Vagina (tissue), 2 donors: ENCODE results near the gene FRS3. TPM values are rescaled to one million over a fixed set of nuclear protein-coding genes. Genes with fewer than 3 reads are reported as not detected.

Experiments used
- DNase-seq, 2 donors: peaks; one replicate each; pipeline ENCODE4 v3.0.0-alpha.2; 2017; ENCODE audit errors: extremely low spot score in 2 of 2
- H3K27ac ChIP-seq: fragments of 200-600 bp; sonication (generic); one replicate; pipeline ENCODE4 v1.5.1; 2019
- H3K27me3 ChIP-seq: fragments of 200-600 bp; sonication (generic); one replicate; pipeline ENCODE4 v1.5.1; 2019
- H3K36me3 ChIP-seq, 2 donors: fragments of 200-600 bp; sonication (generic); one replicate each; pipeline ENCODE4 v1.5.1; 2017 to 2019
- H3K4me1 ChIP-seq: fragments of 200-600 bp; sonication (generic); one replicate; pipeline ENCODE4 v1.5.1; 2019
- H3K4me3 ChIP-seq, 2 donors: fragments of 200-600 bp; sonication (generic); 1 replicate in 1 of 2; 2 replicates in 1 of 2; pipeline ENCODE4 v1.5.1; 2016 to 2019
- H3K9me3 ChIP-seq: fragments of 200-600 bp; sonication (generic); one replicate; pipeline ENCODE4 v1.5.1; 2019
- POLR2A ChIP-seq, 2 donors: fragments of 450-650 bp; IDR thresholded peaks; one replicate each; pipeline ENCODE4 v1.6.1; 2017; ENCODE audit warnings: antibody characterized with exemption in 2 of 2, mild to moderate bottlenecking in 2 of 2, moderate library complexity in 2 of 2
- POLR2AphosphoS5 ChIP-seq, 2 donors: sonication (generic); formaldehyde crosslinking; IDR thresholded peaks; one replicate each; pipeline ENCODE4 v1.9.0; 2017; ENCODE audit warnings: antibody characterized with exemption in 2 of 2, mild to moderate bottlenecking in 2 of 2, low read depth in 1 of 2; ENCODE audit not compliant: insufficient read depth in 1 of 2
- intact Hi-C: fragments of 100-400 bp; cut with DNase I; formaldehyde crosslinking; loops from one replicate; pipeline ENCODE4 v1.15.1; 2023
- total RNA-seq: library from RNA; depleted of rRNA; stranded (reverse); fragments of >200 nt; gene quantifications from one replicate; pipeline ENCODE4 v1.2.3, GENCODE V29; 2016
- TF ChIP-seq, protein P1 (sequence below), 3 experiments: fragments of 450-650 bp in 2 of 3; fragments of 200-600 bp in 1 of 3; sonication (generic) in 1 of 3; IDR thresholded peaks; one replicate each; pipeline ENCODE4 v1.5.1; 2017 to 2019; ENCODE audit warnings: antibody characterized with exemption in 3 of 3, mild to moderate bottlenecking in 2 of 3, moderate library complexity in 2 of 3

Gene FRS3
- total RNA-seq, 1 donor from 2014 or later: 4.4 TPM

DNA sequence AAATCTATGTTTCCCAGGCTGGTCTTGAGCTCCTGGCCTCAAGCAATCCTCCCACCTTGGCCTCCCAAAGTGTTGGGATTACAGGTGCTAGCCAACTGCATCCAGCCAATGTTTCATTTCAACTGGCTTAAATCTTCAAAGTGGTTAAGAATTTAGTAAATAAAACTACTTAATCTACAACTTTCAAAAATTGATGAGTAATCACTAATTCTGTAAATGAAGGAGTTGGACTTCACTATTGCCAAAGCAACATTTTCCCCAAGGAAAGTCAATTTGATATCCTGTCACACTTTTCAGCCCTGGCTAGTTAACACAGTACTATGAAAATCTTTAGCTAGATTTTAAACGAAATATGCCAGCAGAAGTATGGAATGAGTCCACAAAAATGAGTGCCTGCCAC lies 11.6 kb upstream of the FRS3 start:
- no peak overlapping the region for H3K4me3 ChIP-seq
- peaks cover 26% of the 10 kb centered on the region for H3K4me1 ChIP-seq
- H3K27me3 ChIP-seq: no peaks in the 10 kb centered on the region
- TF ChIP-seq, protein P1, sequence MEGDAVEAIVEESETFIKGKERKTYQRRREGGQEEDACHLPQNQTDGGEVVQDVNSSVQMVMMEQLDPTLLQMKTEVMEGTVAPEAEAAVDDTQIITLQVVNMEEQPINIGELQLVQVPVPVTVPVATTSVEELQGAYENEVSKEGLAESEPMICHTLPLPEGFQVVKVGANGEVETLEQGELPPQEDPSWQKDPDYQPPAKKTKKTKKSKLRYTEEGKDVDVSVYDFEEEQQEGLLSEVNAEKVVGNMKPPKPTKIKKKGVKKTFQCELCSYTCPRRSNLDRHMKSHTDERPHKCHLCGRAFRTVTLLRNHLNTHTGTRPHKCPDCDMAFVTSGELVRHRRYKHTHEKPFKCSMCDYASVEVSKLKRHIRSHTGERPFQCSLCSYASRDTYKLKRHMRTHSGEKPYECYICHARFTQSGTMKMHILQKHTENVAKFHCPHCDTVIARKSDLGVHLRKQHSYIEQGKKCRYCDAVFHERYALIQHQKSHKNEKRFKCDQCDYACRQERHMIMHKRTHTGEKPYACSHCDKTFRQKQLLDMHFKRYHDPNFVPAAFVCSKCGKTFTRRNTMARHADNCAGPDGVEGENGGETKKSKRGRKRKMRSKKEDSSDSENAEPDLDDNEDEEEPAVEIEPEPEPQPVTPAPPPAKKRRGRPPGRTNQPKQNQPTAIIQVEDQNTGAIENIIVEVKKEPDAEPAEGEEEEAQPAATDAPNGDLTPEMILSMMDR (IDR thresholded peaks at IDR 0.05): no peak
- no peaks in the 10 kb centered on the region for H3K9me3 ChIP-seq
- DNase-seq: no peak
- no peak overlapping the region for H3K27ac ChIP-seq
- intact Hi-C loops: no loop called here
- H3K36me3 ChIP-seq: peaks cover 0 to 35% of the 10 kb centered on the region in 2 donors

DNA sequence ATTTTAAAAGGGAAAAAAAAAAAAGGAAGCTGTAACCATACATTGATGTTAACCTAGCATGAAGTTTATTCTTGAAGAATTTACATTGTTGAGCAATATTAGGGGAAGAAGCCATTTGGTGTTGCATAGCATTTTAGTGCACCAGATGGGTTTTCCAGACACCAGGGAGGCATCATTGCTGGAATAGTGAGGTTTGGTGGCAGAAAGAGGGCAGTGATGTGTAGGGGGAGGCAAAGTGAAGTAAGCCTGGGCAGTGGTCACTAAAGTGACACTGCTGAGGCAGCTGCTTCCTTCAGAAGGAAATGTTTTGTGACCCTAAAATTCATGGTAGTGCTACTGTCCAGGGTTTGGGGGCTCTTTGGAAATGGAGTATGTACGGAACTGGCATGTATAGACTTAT lies 10.3 kb upstream of the FRS3 start:
- no peaks in the 10 kb centered on the region for H3K27me3 ChIP-seq
- H3K4me3 ChIP-seq: no peak overlapping the region
- H3K36me3 ChIP-seq: peaks cover 0 to 34% of the 10 kb centered on the region in 2 donors
- no peaks in the 10 kb centered on the region for H3K9me3 ChIP-seq
- TF ChIP-seq POLR2A (IDR thresholded peaks at IDR 0.05): no peak
- TF ChIP-seq, protein P1 (IDR thresholded peaks at IDR 0.05): no peak
- TF ChIP-seq POLR2AphosphoS5 (IDR thresholded peaks at IDR 0.05; ENCODE audit: insufficient read depth in 1 of 2, low read depth in 1 of 2): no peak
- H3K4me1 ChIP-seq: peaks cover 39% of the 10 kb centered on the region
- no peak overlapping the region for H3K27ac ChIP-seq
- DNase-seq: no peak
- intact Hi-C loops: no loop called here

DNA sequence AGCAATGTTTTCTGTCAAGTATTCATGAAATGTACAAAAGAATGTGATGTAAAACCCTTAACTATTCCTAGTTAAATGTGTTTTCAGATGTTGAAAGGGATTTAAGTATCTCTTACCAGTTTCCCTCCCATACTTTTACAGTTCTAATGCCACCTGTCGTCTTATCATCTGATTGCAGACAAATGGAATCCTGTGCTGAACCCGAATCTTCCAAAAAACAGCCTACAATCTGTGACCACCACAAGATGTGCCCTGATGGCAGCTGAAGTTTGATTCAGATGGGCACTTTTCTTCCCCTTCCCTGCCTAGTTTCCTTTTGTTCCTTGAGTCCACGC lies 9.7 kb upstream of the FRS3 start:
- H3K4me3 ChIP-seq: no peak overlapping the region
- no peak for DNase-seq
- H3K4me1 ChIP-seq: peaks cover 46% of the 10 kb centered on the region
- no peak overlapping the region for H3K27ac ChIP-seq
- TF ChIP-seq, protein P1 (IDR thresholded peaks at IDR 0.05): no peak
- TF ChIP-seq POLR2A (IDR thresholded peaks at IDR 0.05) (no peak), POLR2AphosphoS5 (IDR thresholded peaks at IDR 0.05; ENCODE audit: insufficient read depth in 1 of 2, low read depth in 1 of 2) (no peak)
- H3K36me3 ChIP-seq: peaks cover 0 to 34% of the 10 kb centered on the region in 2 donors
- H3K9me3 ChIP-seq: no peaks in the 10 kb centered on the region
- intact Hi-C loops: no loop called here
- no peaks in the 10 kb centered on the region for H3K27me3 ChIP-seq

DNA sequence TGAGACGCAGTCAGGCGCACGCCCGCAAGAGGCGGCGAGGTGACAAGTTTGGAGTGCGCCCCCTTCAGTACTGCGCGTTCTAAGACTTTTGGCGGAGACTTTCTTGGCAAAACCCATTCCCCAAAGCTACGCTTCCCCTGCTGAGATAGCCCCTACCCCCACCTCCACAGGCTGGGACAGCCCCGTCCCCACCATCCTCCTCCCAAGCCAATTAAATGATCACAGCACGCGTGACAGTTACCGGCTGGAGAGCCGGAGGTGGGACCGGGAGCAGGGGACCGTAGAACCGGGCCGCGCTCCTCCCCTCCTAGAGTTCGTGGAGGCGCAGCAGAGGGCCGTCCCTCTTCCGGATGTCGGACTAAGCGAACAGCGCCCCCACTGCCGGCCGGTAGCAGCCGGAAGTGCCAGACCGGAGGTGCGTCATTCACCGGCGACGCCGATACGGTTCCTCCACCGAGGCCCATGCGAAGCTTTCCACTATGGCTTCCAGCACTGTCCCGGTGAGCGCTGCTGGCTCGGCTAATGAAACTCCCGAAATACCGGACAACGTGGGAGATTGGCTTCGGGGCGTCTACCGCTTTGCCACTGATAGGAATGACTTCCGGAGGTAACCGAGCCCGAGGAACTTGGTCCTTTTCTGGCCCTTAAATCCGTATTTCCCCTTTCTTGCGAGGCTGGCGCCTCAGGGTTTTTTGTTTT lies 7.7 kb upstream of the FRS3 start, which contains the start of gene TOMM6:
Gene TOMM6 (plus strand): TSS at position 476 of the 699 bp plus-strand sequence. CDS start 4 bp downstream, at position 480.
- Histone ChIP-seq H3K36me3 (peaks cover 0 to 31% of the 10 kb centered on the region in 2 donors), H3K9me3 (no peaks in the 10 kb centered on the region), H3K27ac (peak within 1 kb of the TSS; percentile 95), H3K4me1 (peaks cover 51% of the 10 kb centered on the region), H3K27me3 (no peaks in the 10 kb centered on the region), H3K4me3 (peak within 1 kb of the TSS; percentile 84 to 92)
- DNase-seq: peak in 1 of 2 donors; percentile 93
- peak in 1 of 2 donors; percentile 84 for TF ChIP-seq POLR2A (IDR thresholded peaks at IDR 0.05)
- peak; percentile 98 to 99 for TF ChIP-seq POLR2AphosphoS5 (IDR thresholded peaks at IDR 0.05; ENCODE audit: insufficient read depth in 1 of 2, low read depth in 1 of 2)
- TF ChIP-seq, protein P1 (IDR thresholded peaks at IDR 0.05): peak; percentile 50 to 97 (median 88)
- intact Hi-C loops: loop anchor here (2.0 kb wide), 1 partner anchor 133 kb away; the partner anchor contains the start of genes BYSL and MED20
